PC-3 (cell line): ENCODE data around the gene MBNL1. TPM values are rescaled to one million over a fixed set of nuclear protein-coding genes. Genes with fewer than 3 reads are reported as not detected.

Experiments used
- ATAC-seq: fragments of 200-7000 bp; cut with Tn5 transposase; 2 replicates; pipeline ENCODE4 v1.9.1; 2020; ENCODE audit warnings: mild to moderate bottlenecking, moderate library complexity
- Bru-seq: library from RNA; stranded (reverse); fragments of 400-500 nt; gene quantifications from one replicate; lab custom pipeline; 2021; lab: Mats Ljungman, UMichigan
- BruChase-seq, 2 experiments: library from RNA; stranded (reverse); fragments of 400-500 nt; gene quantifications; one replicate each; lab custom pipeline; 2021; lab: Mats Ljungman, UMichigan
- BruUV-seq: library from RNA; stranded (reverse); fragments of 400-500 nt; replicated peaks from 2 replicates; lab custom pipeline; 2021; lab: Mats Ljungman, UMichigan
- CTCF ChIA-PET: fragments of 300-600 bp; sonication (Branson Sonifier 250); formaldehyde crosslinking; loops from one replicate; lab custom pipeline; 2022; ENCODE audit warnings: antibody characterized with exemption; lab: Charles Lee
- POLR2A ChIA-PET: fragments of 300-600 bp; sonication (Branson Sonifier 250); formaldehyde crosslinking; loops from one replicate; lab custom pipeline; 2022; ENCODE audit warnings: antibody characterized with exemption; ENCODE audit not compliant: unreplicated experiment; lab: Charles Lee
- DNase-seq: peaks from one replicate; pipeline ENCODE4 v3.0.0-alpha.2; 2015
- H2AFZ ChIP-seq: fragments of 300-600 bp; sonication (generic); 2 replicates; pipeline ENCODE4 v1.6.0; 2016; ENCODE audit warnings: antibody characterized with exemption, low read length
- H3F3A ChIP-seq: fragments of 300-600 bp; sonication (generic); one replicate; pipeline ENCODE4 v1.6.0; 2017; ENCODE audit warnings: antibody characterized with exemption, low read length, control low read depth, mild to moderate bottlenecking; ENCODE audit not compliant: unreplicated experiment
- H3K27ac ChIP-seq: fragments of 300-600 bp; sonication (generic); 2 replicates; pipeline ENCODE4 v1.5.1; 2016; ENCODE audit warnings: mild to moderate bottlenecking, low read length
- H3K27me3 ChIP-seq: fragments of 300-600 bp; sonication (generic); 2 replicates; pipeline ENCODE4 v1.6.1; 2016; ENCODE audit warnings: low read length, mixed read lengths
- H3K36me3 ChIP-seq: fragments of 300-600 bp; sonication (generic); 2 replicates; pipeline ENCODE4 v1.6.1; 2016; ENCODE audit warnings: low read depth, mixed run types, low read length, mixed read lengths
- H3K4me1 ChIP-seq: fragments of 300-600 bp; sonication (generic); 2 replicates; pipeline ENCODE4 v1.5.1; 2016; ENCODE audit warnings: low read length; ENCODE audit not compliant: insufficient read depth
- H3K4me2 ChIP-seq: fragments of 300-600 bp; sonication (generic); 2 replicates; pipeline ENCODE4 v1.6.0; 2016; ENCODE audit warnings: low read length
- H3K4me3 ChIP-seq: fragments of 300-600 bp; sonication (generic); 2 replicates; pipeline ENCODE4 v1.5.1; 2016; ENCODE audit warnings: mild to moderate bottlenecking, low read length, mixed read lengths
- H3K79me2 ChIP-seq: fragments of 300-600 bp; sonication (generic); 2 replicates; pipeline ENCODE4 v1.6.1; 2017; ENCODE audit warnings: low read length, mixed read lengths
- H3K9ac ChIP-seq: fragments of 300-600 bp; sonication (generic); 2 replicates; pipeline ENCODE4 v1.6.0; 2016; ENCODE audit warnings: mild to moderate bottlenecking, low read length
- H3K9me2 ChIP-seq: fragments of 300-600 bp; sonication (generic); replicated peaks from 2 replicates; pipeline ENCODE4 v1.6.1; 2016; ENCODE audit warnings: mixed run types, low read length, mixed read lengths
- H3K9me3 ChIP-seq: fragments of 300-600 bp; sonication (generic); 2 replicates; pipeline ENCODE4 v1.6.1; 2016; ENCODE audit warnings: low read length, mixed read lengths
- H4K20me1 ChIP-seq: fragments of 300-600 bp; sonication (generic); 2 replicates; pipeline ENCODE4 v1.6.1; 2016; ENCODE audit warnings: low read length, mixed read lengths
- CTCF ChIP-seq: fragments of 300-600 bp; sonication (generic); conservative IDR thresholded peaks from 2 replicates; pipeline ENCODE4 v1.5.1; 2017; ENCODE audit warnings: antibody characterized with exemption, low read depth, mild to moderate bottlenecking, low read length
- EZH2 ChIP-seq: fragments of 300-600 bp; sonication (generic); IDR thresholded peaks from one replicate; pipeline ENCODE4 v1.6.1; 2017; ENCODE audit warnings: antibody characterized with exemption, mild to moderate bottlenecking, low read length; ENCODE audit not compliant: unreplicated experiment
- EZH2phosphoT487 ChIP-seq: fragments of 300-600 bp; sonication (generic); IDR thresholded peaks from 2 replicates; pipeline ENCODE4 v1.6.1; 2018; ENCODE audit warnings: mild to moderate bottlenecking, antibody characterized with exemption, low read length, borderline replicate concordance
- intact Hi-C: fragments of 100-400 bp; cut with micrococcal nuclease; formaldehyde crosslinking; loops from 2 replicates; pipeline ENCODE4 v1.9.0; 2023
- long read RNA-seq: library from polyadenylated mRNA; unstranded; transcript quantifications from one replicate; pipeline ENCODE4 v2.0.0, GENCODE V29; 2021; ENCODE audit not compliant: unreplicated experiment
- total RNA-seq: library from RNA; depleted of rRNA; stranded (reverse); fragments of >200 nt; gene quantifications from 2 replicates; pipeline ENCODE4 v1.2.3, GENCODE V29; 2014; rRNA removed

Gene MBNL1, protein sequence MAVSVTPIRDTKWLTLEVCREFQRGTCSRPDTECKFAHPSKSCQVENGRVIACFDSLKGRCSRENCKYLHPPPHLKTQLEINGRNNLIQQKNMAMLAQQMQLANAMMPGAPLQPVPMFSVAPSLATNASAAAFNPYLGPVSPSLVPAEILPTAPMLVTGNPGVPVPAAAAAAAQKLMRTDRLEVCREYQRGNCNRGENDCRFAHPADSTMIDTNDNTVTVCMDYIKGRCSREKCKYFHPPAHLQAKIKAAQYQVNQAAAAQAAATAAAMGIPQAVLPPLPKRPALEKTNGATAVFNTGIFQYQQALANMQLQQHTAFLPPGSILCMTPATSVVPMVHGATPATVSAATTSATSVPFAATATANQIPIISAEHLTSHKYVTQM
- total RNA-seq (150 and 161 TPM in 2 replicates), Bru-seq, nascent RNA (percentile 97 among the genes with signal in this experiment), BruChase-seq, experiment 1, labeled RNA remaining after a 6-hour chase (percentile 90 among the genes with signal in this experiment), BruChase-seq, experiment 2, labeled RNA remaining after a 2-hour chase (percentile 96 among the genes with signal in this experiment)
- long read RNA-seq, full-length matches to known transcripts: 61 of 254 reads
- long read RNA-seq, partial matches to known transcripts: 104 of 254 reads
- long read RNA-seq, other reads (novel, unspliced or antisense): 89 of 254 reads

- ChIA-PET POLR2A (interaction anchor here (0.5 to 1.7 kb wide), 13 partner anchors 15 to 343 kb away, joined by 3 to 18 read pairs (median 6); no protein-coding TSS in a partner anchor), CTCF (interaction anchor here (0.6 kb wide), 2 partner anchors 162 to 1075 kb away, joined by 3 to 5 read pairs; no protein-coding TSS in a partner anchor)
- TF ChIP-seq EZH2phosphoT487 (no peak), CTCF (no peak), EZH2 (no peak)
- Histone ChIP-seq H3K27me3 (no peaks in the 10 kb centered on the region), H4K20me1 (peaks cover 31% of the 10 kb centered on the region), H3F3A (no peaks in the 10 kb centered on the region), H3K9me2 (no peaks in the 10 kb centered on the region), H3K9me3 (no peaks in the 10 kb centered on the region), H3K79me2 (peaks cover 64% of the 10 kb centered on the region), H3K4me2 (peak within 1 kb of the TSS; percentile 94), H3K4me1 (peaks cover 48% of the 10 kb centered on the region), H3K36me3 (no peaks in the 10 kb centered on the region), H2AFZ (peak within 1 kb of the TSS; percentile 88), H3K9ac (peak within 1 kb of the TSS; percentile 94), H3K4me3 (peak within 1 kb of the TSS; percentile 81), H3K27ac (peak within 1 kb of the TSS; percentile 94)
- intact Hi-C loops: loop anchor here (1.0 to 5.0 kb wide), 10 partner anchors 38 to 341 kb away; no protein-coding TSS in a partner anchor
- ATAC-seq (peak; percentile 60), DNase-seq (peak; percentile 79)
- BruUV-seq: no TSS peak
Observed at GRCh38 chr3:152268555-152269055, at the start of gene MBNL1. Gene MBNL1, plus strand, starts transcription at chr3:152268929. Its CDS starts 31,265 bp downstream, at chr3:152300194.

DNA sequence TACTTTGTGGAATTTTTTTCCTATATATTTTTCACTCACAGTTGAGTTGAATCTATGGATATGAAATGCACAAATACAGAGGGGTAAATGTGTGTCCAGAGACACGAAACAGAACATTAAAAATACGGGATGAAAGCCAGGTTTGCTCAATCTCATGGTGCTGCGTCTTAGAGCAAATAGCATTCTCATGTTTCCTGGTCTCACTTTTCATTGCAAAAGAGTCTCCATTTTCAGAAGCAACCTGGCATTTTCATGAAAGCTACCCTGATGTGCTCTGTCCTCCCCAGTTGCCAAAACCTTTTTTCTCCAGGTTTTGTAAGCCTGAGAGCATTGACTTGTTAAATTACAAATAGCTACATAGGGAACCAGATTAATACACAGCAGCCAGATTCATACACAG is 49.5 kb upstream of the MBNL1 start:
- BruUV-seq: no TSS peak
- CTCF ChIA-PET: no interaction called here

More for the DNA sequence above, 49.5 kb upstream of the MBNL1 start:
- Histone ChIP-seq H3K9me3 (no peaks in the 10 kb centered on the region), H2AFZ (no peak overlapping the region), H4K20me1 (no peaks in the 10 kb centered on the region), H3K9me2 (no peaks in the 10 kb centered on the region), H3K4me3 (no peak overlapping the region), H3K27me3 (no peaks in the 10 kb centered on the region), H3K9ac (no peak overlapping the region), H3K4me2 (no peak overlapping the region), H3F3A (no peaks in the 10 kb centered on the region), H3K27ac (no peak overlapping the region), H3K4me1 (no peaks in the 10 kb centered on the region), H3K79me2 (no peaks in the 10 kb centered on the region), H3K36me3 (no peaks in the 10 kb centered on the region)
- intact Hi-C loops: no loop called here
- TF ChIP-seq CTCF (no peak), EZH2 (no peak), EZH2phosphoT487 (no peak)
- no peak for DNase-seq
- ATAC-seq: no peak
- POLR2A ChIA-PET: interaction anchor here (0.6 kb wide), 1 partner anchor 374 kb away, joined by 6 read pairs; no protein-coding TSS in a partner anchor
